Caco-2 (cell line): ENCODE measurements around the gene NLRC4. TPM values are rescaled to one million over a fixed set of nuclear protein-coding genes. Genes with fewer than 3 reads are reported as not detected.
A peak's percentile ranks its signal among the peaks of the same experiment; 100 is the strongest.
"Not testable (repeated sequence)": the region's sequence is repeated elsewhere in the genome, so short reads cannot be mapped to it uniquely, and the experiment has no call there.

Experiments used
- Bru-seq: library from RNA; stranded (reverse); fragments of 400-500 nt; gene quantifications from one replicate; lab custom pipeline; 2021; lab: Mats Ljungman, UMichigan
- BruChase-seq, 2 experiments: library from RNA; stranded (reverse); fragments of 400-500 nt; gene quantifications; one replicate each; lab custom pipeline; 2021; lab: Mats Ljungman, UMichigan
- BruUV-seq: library from RNA; stranded (reverse); fragments of 400-500 nt; replicated peaks from 2 replicates; lab custom pipeline; 2021; lab: Mats Ljungman, UMichigan
- CTCF ChIA-PET: fragments of 300-600 bp; sonication (Branson Sonifier 250); formaldehyde crosslinking; loops from one replicate; lab custom pipeline; 2022; ENCODE audit warnings: antibody characterized with exemption; lab: Charles Lee
- POLR2A ChIA-PET: fragments of 300-600 bp; sonication (Branson Sonifier 250); formaldehyde crosslinking; loops from one replicate; lab custom pipeline; 2022; ENCODE audit warnings: antibody characterized with exemption; lab: Charles Lee
- DNase-seq, 2 experiments: peaks; one replicate each; pipeline versions ENCODE4 v3.0.0 to v3.0.0-alpha.2; 2020 to 2022
- H3K27me3 ChIP-seq: replicated peaks from 2 replicates; pipeline ENCODE4 v1.6.0; 2011; ENCODE audit warnings: low read length; ENCODE audit not compliant: control insufficient read depth, insufficient read depth
- H3K36me3 ChIP-seq: 2 replicates; pipeline ENCODE4 v1.5.1; 2011; ENCODE audit warnings: low read length; ENCODE audit not compliant: control insufficient read depth, insufficient read depth
- H3K4me1 ChIP-seq: fragments of 250-450 bp; sonication (Bioruptor Pico); 2 replicates; pipeline ENCODE4 v1.5.1; 2020; ENCODE audit warnings: mild to moderate bottlenecking
- H3K4me3 ChIP-seq: 2 replicates; pipeline ENCODE4 v1.5.1; 2011; ENCODE audit warnings: low read depth, mild to moderate bottlenecking, control low read depth, low read length
- H3K9me3 ChIP-seq: fragments of 250-450 bp; sonication (Bioruptor Pico); 2 replicates; pipeline ENCODE4 v1.5.1; 2020; ENCODE audit warnings: mild to moderate bottlenecking, moderate library complexity
- H3K27ac Mint-ChIP-seq: one replicate; pipeline ENCODE4 v1.8.0; 2022; ENCODE audit warnings: mixed read lengths; ENCODE audit not compliant: unreplicated experiment
- H3K27me3 Mint-ChIP-seq: one replicate; pipeline ENCODE4 v1.8.0; 2022; ENCODE audit warnings: mixed read lengths; ENCODE audit not compliant: insufficient read depth, unreplicated experiment
- H3K36me3 Mint-ChIP-seq: one replicate; pipeline ENCODE4 v1.8.0; 2022; ENCODE audit warnings: mild to moderate bottlenecking, mixed read lengths; ENCODE audit not compliant: insufficient read depth, unreplicated experiment
- H3K4me1 Mint-ChIP-seq: one replicate; pipeline ENCODE4 v1.8.0; 2022; ENCODE audit warnings: low read depth, mixed read lengths; ENCODE audit not compliant: unreplicated experiment
- H3K4me3 Mint-ChIP-seq: one replicate; pipeline ENCODE4 v1.8.0; 2022; ENCODE audit warnings: mild to moderate bottlenecking, moderate library complexity, mixed read lengths; ENCODE audit not compliant: unreplicated experiment
- H3K9me3 Mint-ChIP-seq: one replicate; pipeline ENCODE4 v1.8.0; 2022; ENCODE audit warnings: mixed read lengths; ENCODE audit not compliant: unreplicated experiment
- intact Hi-C: fragments of 100-400 bp; cut with micrococcal nuclease; formaldehyde crosslinking; loops from one replicate; pipeline ENCODE4 v1.10.0; 2022; ENCODE audit not compliant: unreplicated experiment
- long read RNA-seq: library from polyadenylated mRNA; stranded (forward); transcript quantifications from one replicate; pipeline ENCODE4 v2.0.0, GENCODE V29; 2022
- total RNA-seq: library from RNA; stranded (reverse); gene quantifications from 2 replicates; pipeline ENCODE4 v1.2.3, GENCODE V29; 2022
- TF ChIP-seq, protein P1 (sequence below), 2 experiments: fragments of 200-600 bp in 1 of 2; IDR thresholded peaks; 1 replicate in 1 of 2; 2 replicates in 1 of 2; pipeline versions ENCODE4 v1.5.1 to v1.8.0; 2011 to 2022; ENCODE audit warnings: antibody characterized with exemption in 1 of 2, control low read depth in 1 of 2, inconsistent platforms in 1 of 2, low read depth in 1 of 2, low read length in 1 of 2, mild to moderate bottlenecking in 1 of 2, moderate library complexity in 1 of 2; ENCODE audit not compliant: insufficient read depth in 1 of 2, severe bottlenecking in 1 of 2, unreplicated experiment in 1 of 2

Gene NLRC4, protein sequence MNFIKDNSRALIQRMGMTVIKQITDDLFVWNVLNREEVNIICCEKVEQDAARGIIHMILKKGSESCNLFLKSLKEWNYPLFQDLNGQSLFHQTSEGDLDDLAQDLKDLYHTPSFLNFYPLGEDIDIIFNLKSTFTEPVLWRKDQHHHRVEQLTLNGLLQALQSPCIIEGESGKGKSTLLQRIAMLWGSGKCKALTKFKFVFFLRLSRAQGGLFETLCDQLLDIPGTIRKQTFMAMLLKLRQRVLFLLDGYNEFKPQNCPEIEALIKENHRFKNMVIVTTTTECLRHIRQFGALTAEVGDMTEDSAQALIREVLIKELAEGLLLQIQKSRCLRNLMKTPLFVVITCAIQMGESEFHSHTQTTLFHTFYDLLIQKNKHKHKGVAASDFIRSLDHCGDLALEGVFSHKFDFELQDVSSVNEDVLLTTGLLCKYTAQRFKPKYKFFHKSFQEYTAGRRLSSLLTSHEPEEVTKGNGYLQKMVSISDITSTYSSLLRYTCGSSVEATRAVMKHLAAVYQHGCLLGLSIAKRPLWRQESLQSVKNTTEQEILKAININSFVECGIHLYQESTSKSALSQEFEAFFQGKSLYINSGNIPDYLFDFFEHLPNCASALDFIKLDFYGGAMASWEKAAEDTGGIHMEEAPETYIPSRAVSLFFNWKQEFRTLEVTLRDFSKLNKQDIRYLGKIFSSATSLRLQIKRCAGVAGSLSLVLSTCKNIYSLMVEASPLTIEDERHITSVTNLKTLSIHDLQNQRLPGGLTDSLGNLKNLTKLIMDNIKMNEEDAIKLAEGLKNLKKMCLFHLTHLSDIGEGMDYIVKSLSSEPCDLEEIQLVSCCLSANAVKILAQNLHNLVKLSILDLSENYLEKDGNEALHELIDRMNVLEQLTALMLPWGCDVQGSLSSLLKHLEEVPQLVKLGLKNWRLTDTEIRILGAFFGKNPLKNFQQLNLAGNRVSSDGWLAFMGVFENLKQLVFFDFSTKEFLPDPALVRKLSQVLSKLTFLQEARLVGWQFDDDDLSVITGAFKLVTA
- total RNA-seq (not detected in 2 replicates), Bru-seq, nascent RNA (percentile 2 among the genes with signal in this experiment), BruChase-seq, experiment 1, labeled RNA remaining after a 2-hour chase (not detected), BruChase-seq, experiment 2, labeled RNA remaining after a 6-hour chase (percentile 1 among the genes with signal in this experiment)
- long read RNA-seq, result 0 reads

DNA sequence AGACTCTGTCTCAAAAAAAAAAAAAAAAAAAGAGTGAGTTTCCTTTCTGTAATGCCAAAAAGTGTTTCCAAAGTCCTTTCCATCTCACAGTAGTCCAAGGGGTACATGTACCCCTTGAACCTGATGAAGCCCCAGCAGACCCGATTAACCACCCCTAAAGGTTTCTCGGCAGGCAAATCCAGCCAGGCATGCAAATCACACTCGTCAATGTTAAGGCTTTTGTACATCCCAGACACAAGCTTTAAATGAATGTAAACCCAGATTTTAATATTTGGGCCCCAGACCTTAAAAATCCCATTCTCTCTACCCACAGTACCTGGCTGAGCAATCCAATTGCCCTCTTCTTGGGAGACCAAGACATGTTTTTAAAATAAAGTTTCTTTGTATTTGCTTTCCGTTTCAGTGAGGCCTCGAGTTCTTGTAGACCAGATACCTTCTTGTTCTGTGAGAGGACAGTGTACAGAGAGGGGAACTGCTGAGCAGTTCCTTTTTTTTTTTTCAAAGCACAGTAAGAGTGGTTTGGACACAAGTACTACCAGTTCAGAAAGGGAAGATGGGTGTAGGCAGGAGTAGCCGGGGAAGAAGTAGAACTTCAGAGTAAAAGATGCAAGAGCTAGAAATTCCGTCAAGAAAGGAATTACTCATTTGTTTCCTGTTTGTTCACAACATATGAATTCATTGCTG lies at the start of gene NLRC4:
TSS of gene NLRC4 (minus strand) at position 465 of the 684 bp plus-strand sequence. CDS start 8,111 bp downstream, outside the sequence.
- no TSS peak for BruUV-seq
- H3K36me3 ChIP-seq, result no peaks in the 10 kb centered on the region
- H3K9me3 ChIP-seq, result no peaks in the 10 kb centered on the region
- CTCF ChIA-PET, result no interaction called here
- no peaks in the 10 kb centered on the region for H3K36me3 Mint-ChIP-seq
- H3K4me1 ChIP-seq, result no peaks in the 10 kb centered on the region
- no peak within 1 kb of the TSS for H3K4me3 ChIP-seq
- no peak within 1 kb of the TSS for H3K4me3 Mint-ChIP-seq
- TF ChIP-seq, protein P1, sequence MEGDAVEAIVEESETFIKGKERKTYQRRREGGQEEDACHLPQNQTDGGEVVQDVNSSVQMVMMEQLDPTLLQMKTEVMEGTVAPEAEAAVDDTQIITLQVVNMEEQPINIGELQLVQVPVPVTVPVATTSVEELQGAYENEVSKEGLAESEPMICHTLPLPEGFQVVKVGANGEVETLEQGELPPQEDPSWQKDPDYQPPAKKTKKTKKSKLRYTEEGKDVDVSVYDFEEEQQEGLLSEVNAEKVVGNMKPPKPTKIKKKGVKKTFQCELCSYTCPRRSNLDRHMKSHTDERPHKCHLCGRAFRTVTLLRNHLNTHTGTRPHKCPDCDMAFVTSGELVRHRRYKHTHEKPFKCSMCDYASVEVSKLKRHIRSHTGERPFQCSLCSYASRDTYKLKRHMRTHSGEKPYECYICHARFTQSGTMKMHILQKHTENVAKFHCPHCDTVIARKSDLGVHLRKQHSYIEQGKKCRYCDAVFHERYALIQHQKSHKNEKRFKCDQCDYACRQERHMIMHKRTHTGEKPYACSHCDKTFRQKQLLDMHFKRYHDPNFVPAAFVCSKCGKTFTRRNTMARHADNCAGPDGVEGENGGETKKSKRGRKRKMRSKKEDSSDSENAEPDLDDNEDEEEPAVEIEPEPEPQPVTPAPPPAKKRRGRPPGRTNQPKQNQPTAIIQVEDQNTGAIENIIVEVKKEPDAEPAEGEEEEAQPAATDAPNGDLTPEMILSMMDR (IDR thresholded peaks at IDR 0.05; ENCODE audit: insufficient read depth in 1 of 2, low read depth in 1 of 2, low read length in 1 of 2, severe bottlenecking in 1 of 2, unreplicated experiment in 1 of 2), result no peak
- POLR2A ChIA-PET, result no interaction called here
- H3K9me3 Mint-ChIP-seq, result no peaks in the 10 kb centered on the region
- H3K27ac Mint-ChIP-seq, result no peak within 1 kb of the TSS
- no peaks in the 10 kb centered on the region; the same call in 1 of the 2 replicates for H3K27me3 ChIP-seq
- intact Hi-C loops, result no loop called here
- H3K4me1 Mint-ChIP-seq, result no peaks in the 10 kb centered on the region
- no peaks in the 10 kb centered on the region for H3K27me3 Mint-ChIP-seq
- no peak for DNase-seq

DNA sequence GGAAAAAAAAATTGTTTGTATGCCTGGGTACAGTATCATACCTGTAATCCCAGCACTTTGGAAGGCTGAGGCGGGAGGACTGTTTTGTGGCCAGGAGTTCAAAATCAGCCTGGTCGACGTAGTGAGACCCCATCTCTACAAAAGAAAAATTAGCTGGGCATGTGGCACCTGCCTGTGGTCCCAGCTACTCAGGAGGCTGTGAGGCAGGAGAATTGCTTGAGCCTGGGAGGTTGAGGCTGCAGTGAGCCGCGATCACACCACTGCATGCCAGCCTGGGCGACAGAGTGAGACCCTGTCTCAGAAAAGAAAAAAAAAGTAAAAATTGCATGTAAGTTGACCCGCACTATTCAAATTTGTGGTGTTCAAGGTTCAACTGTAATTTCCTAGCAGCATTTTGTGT lies 45.9 kb upstream of the NLRC4 start:
- Histone ChIP-seq H3K27me3 (no peaks in the 10 kb centered on the region), H3K36me3 (no peaks in the 10 kb centered on the region), H3K9me3 (no peaks in the 10 kb centered on the region), H3K4me1 (no peaks in the 10 kb centered on the region), H3K4me3 (no peak overlapping the region)
- ChIA-PET CTCF (no interaction called here), POLR2A (no interaction called here)
- Mint-ChIP-seq H3K27me3 (no peaks in the 10 kb centered on the region), H3K36me3 (peaks cover 10% of the 10 kb centered on the region), H3K9me3 (no peaks in the 10 kb centered on the region), H3K4me3 (no peak overlapping the region), H3K4me1 (no peaks in the 10 kb centered on the region), H3K27ac (no peak overlapping the region)
- BruUV-seq, result no TSS peak
- DNase-seq, result no peak
- intact Hi-C loops, result no loop called here
- TF ChIP-seq, protein P1 (IDR thresholded peaks at IDR 0.05; ENCODE audit: insufficient read depth in 1 of 2, low read depth in 1 of 2, low read length in 1 of 2, severe bottlenecking in 1 of 2, unreplicated experiment in 1 of 2), result no peak

DNA sequence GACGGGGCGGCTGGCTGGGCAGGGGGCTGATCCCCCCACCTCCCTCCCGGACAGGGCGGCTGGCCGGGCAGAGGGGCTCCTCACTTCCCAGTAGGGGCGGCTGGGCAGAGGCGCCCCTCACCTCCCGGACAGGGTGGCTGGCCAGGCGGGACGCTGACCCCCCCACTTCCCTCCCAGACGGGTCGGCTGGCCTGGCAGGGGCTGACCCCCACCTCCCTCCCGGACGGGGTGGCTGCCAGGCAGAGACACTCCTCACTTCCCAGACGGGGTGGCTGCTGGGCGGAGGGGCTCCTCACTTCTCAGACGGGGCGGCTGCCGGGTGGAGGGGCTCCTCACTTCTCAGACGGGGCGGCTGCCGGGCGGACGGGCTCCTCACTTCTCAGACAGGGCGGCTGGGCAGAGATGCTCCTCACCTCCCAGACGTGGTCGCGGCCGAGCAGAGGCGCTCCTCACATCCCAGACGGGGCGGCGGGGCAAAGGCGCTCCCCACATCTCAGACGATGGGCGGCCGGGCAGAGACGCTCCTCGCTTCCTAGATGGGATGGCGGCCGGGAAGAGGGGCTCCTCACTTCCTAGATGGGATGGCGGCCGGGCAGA lies 29.4 kb upstream of the NLRC4 start:
- H3K9me3 Mint-ChIP-seq, DNase-seq, H3K27me3 Mint-ChIP-seq, POLR2A ChIA-PET, H3K4me1 ChIP-seq, H3K27me3 ChIP-seq, intact Hi-C loops, H3K4me3 ChIP-seq, CTCF ChIA-PET, H3K4me3 Mint-ChIP-seq, H3K36me3 ChIP-seq, H3K27ac Mint-ChIP-seq, H3K4me1 Mint-ChIP-seq, BruUV-seq, H3K9me3 ChIP-seq: not testable (repeated sequence)
- peaks cover 32% of the 10 kb centered on the region for H3K36me3 Mint-ChIP-seq

DNA sequence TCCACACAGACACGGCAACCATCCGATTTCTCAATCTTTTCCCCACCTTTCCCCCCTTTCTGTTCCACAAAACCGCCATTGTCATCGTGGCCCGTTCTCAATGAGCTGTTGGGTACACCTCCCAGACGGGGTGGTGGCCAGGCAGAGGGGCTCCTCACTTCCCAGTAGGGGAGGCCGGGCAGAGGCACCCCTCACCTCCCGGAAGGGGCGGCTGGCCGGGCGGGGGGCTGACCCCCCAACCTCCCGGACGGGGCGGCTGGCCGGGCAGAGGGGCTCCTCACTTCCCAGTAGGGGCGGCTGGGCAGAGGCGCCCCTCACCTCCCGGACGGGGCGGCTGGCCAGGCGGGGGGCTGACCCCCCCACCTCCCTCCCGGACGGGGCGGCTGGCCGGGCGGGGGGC lies 28.8 kb upstream of the NLRC4 start:
- H3K4me3 Mint-ChIP-seq, H3K9me3 Mint-ChIP-seq, H3K4me1 Mint-ChIP-seq, POLR2A ChIA-PET, H3K27ac Mint-ChIP-seq, H3K4me3 ChIP-seq, BruUV-seq, H3K27me3 ChIP-seq, DNase-seq, H3K36me3 ChIP-seq, intact Hi-C loops, H3K4me1 ChIP-seq, H3K27me3 Mint-ChIP-seq, H3K9me3 ChIP-seq, CTCF ChIA-PET: not testable (repeated sequence)
- peaks cover 32% of the 10 kb centered on the region for H3K36me3 Mint-ChIP-seq
